ENCODE measurements around the gene RRP1B. TPM values are rescaled to one million over a fixed set of nuclear protein-coding genes. Genes with fewer than 3 reads are reported as not detected.

Gene RRP1B
- total and polyA plus RNA-seq, 9 of the 15 experiments (the other 6 are each of a cell fraction or from before 2014, with no cell fraction given) = 6.8 to 66.6 (median 41.9) TPM

DNA sequence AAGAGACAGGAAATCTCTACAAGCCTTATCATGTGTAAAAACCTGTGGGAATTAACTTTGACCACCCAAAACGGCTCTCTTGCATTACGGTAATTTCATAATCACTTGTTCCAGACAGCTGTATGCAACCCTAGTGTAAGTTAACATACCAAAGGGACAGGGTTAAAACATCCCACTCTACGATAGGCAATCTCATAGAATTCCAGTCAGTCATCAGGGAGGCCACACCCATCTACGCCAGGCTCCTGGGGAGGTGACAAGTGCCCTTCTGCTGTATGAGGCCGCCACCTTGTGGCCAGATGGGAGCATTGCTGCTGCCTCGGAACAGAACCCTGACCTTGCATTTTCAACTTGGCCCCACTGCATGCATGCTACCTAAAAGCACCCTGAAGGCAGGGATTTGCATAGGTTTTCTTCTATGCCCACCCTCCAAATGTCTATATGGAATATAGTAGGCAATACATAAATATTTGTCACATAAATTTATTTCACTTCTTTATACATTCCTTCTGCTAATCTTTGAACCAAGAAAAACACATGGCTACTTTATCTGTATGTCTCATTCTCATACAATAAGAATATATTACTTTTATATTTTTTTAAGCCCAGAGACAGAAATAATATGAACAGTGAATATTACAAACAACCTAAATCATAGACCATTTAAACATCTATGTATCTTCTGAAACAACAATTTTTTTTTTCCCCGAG, 12.7 kb upstream of the RRP1B start (continued):
- TF ChIP-seq, protein P1, sequence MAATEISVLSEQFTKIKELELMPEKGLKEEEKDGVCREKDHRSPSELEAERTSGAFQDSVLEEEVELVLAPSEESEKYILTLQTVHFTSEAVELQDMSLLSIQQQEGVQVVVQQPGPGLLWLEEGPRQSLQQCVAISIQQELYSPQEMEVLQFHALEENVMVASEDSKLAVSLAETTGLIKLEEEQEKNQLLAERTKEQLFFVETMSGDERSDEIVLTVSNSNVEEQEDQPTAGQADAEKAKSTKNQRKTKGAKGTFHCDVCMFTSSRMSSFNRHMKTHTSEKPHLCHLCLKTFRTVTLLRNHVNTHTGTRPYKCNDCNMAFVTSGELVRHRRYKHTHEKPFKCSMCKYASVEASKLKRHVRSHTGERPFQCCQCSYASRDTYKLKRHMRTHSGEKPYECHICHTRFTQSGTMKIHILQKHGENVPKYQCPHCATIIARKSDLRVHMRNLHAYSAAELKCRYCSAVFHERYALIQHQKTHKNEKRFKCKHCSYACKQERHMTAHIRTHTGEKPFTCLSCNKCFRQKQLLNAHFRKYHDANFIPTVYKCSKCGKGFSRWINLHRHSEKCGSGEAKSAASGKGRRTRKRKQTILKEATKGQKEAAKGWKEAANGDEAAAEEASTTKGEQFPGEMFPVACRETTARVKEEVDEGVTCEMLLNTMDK (IDR thresholded peaks at IDR 0.05; ENCODE audit: borderline replicate concordance, insufficient read depth, low read depth, low read length, poor library complexity, severe bottlenecking) = no peak
- TF ChIP-seq PHB (CRISPR knock-in tag; IDR thresholded peaks at IDR 0.05) = no peak
- no peak for TF ChIP-seq KAT8 (IDR thresholded peaks at IDR 0.05; ENCODE audit: low read depth)
- TF ChIP-seq NFRKB (IDR thresholded peaks at IDR 0.05; ENCODE audit: low read depth) = no peak
- TF ChIP-seq CBX1 (IDR thresholded peaks at IDR 0.05; ENCODE audit: low read depth) = no peak
- TF ChIP-seq ZNF655 (CRISPR knock-in tag; IDR thresholded peaks at IDR 0.05) = no peak
- TF ChIP-seq, protein P2, sequence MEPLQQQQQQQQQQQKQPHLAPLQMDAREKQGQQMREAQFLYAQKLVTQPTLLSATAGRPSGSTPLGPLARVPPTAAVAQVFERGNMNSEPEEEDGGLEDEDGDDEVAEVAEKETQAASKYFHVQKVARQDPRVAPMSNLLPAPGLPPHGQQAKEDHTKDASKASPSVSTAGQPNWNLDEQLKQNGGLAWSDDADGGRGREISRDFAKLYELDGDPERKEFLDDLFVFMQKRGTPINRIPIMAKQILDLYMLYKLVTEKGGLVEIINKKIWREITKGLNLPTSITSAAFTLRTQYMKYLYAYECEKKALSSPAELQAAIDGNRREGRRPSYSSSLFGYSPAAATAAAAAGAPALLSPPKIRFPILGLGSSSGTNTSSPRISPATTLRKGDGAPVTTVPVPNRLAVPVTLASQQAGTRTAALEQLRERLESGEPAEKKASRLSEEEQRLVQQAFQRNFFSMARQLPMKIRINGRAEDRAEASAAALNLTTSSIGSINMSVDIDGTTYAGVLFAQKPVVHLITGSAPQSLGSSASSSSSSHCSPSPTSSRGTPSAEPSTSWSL (CRISPR knock-in tag; IDR thresholded peaks at IDR 0.05; ENCODE audit: borderline replicate concordance) = no peak
- no peak; the same call in 1 of the 2 replicates for TF ChIP-seq L3MBTL2 (IDR thresholded peaks at IDR 0.05)
- TF ChIP-seq ATF4 (CRISPR knock-in tag; IDR thresholded peaks at IDR 0.05) = no peak
- TF ChIP-seq SMARCC2 (IDR thresholded peaks at IDR 0.05; ENCODE audit: low read depth) = no peak
- TF ChIP-seq ESRRA (IDR thresholded peaks at IDR 0.05; ENCODE audit: borderline replicate concordance, low read depth) = peak; percentile 90
- TF ChIP-seq, protein P3, sequence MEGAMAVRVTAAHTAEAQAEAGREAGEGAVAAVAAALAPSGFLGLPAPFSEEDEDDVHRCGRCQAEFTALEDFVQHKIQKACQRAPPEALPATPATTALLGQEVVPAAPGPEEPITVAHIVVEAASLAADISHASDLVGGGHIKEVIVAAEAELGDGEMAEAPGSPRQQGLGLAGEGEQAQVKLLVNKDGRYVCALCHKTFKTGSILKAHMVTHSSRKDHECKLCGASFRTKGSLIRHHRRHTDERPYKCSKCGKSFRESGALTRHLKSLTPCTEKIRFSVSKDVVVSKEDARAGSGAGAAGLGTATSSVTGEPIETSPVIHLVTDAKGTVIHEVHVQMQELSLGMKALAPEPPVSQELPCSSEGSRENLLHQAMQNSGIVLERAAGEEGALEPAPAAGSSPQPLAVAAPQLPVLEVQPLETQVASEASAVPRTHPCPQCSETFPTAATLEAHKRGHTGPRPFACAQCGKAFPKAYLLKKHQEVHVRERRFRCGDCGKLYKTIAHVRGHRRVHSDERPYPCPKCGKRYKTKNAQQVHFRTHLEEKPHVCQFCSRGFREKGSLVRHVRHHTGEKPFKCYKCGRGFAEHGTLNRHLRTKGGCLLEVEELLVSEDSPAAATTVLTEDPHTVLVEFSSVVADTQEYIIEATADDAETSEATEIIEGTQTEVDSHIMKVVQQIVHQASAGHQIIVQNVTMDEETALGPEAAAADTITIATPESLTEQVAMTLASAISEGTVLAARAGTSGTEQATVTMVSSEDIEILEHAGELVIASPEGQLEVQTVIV (CRISPR knock-in tag; IDR thresholded peaks at IDR 0.05; ENCODE audit: borderline replicate concordance) = no peak
- TF ChIP-seq RAD51 (IDR thresholded peaks at IDR 0.05; ENCODE audit: borderline replicate concordance, low read depth) = no peak
- TF ChIP-seq HOMEZ (CRISPR knock-in tag; IDR thresholded peaks at IDR 0.05) = no peak
- TF ChIP-seq ZFX (CRISPR knock-in tag; IDR thresholded peaks at IDR 0.05) = no peak
- no peak for TF ChIP-seq RBM34 (IDR thresholded peaks at IDR 0.05; ENCODE audit: borderline replicate concordance, insufficient read depth, low read length)
- TF ChIP-seq CHD1 (IDR thresholded peaks at IDR 0.05; ENCODE audit: low read length) = no peak
- no peak for TF ChIP-seq NCOA1 (IDR thresholded peaks at IDR 0.05; ENCODE audit: low read depth)

Data from K562 (cell line).